NCI-H2029 treated with DMSO at 0.1 percent for 48 hours (cell line): ENCODE measurements around the gene ZNF783.
"Not testable (repeated sequence)": the region's sequence is repeated elsewhere in the genome, so short reads cannot be mapped to it uniquely, and the experiment has no call there.

ENCODE experiments used
- DNase-seq: peaks from one replicate; lab custom pipeline; 2025; lab: John Stamatoyannopoulos, UW

The ZNF783 gene

DNA sequence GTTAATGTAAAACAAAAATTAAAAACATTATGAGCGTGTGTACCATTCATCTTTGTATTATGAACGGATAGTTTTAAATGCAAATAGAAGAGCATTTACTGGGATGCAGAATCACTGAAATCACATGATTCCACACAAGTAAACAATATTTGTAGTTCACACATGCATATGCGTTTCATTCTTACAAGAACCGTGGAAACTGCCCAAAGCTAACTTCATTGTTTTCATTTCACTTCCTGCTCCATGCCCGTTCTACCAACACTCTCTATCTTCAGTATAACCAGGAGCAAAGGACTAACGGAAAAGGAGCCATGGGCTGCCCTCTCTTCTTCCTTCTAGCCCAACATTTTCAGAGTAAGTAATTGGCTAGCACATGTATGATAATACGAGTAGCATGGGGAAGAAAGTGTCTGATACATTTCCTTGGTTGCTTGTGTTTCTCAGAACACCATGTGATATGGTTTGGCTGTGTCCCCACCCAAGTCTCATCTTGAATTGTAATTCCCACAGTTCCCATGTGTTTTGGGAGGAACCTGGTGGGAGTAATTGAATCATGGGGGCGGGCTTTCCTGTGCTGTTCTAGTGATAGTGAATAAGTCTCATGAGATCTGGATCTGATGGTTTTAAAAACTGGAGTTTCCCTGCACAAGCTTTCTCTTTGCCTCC is 38.8 kb downstream of the ZNF783 start:
- DNase-seq = no peak

DNA sequence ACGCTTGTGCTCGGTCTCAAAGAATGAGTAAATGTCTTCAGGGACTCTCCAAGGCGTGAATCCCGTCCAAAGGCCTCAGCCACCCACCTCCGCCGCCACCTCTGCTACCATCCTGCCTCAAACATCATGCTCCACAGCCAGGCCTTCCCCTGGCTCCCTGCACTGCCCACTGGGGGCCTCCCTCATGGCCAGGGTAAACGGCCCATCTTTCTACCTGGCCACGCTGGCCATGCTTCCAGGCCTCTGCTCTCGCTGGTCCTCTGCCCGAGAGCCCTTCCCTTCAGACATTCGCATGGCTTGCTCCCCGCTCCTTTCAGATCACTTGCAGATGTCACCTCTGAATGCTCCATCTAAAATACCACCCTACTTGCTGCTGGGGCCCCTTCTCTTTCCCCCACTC is 40.2 kb downstream of the ZNF783 start:
- no peak for DNase-seq

DNA sequence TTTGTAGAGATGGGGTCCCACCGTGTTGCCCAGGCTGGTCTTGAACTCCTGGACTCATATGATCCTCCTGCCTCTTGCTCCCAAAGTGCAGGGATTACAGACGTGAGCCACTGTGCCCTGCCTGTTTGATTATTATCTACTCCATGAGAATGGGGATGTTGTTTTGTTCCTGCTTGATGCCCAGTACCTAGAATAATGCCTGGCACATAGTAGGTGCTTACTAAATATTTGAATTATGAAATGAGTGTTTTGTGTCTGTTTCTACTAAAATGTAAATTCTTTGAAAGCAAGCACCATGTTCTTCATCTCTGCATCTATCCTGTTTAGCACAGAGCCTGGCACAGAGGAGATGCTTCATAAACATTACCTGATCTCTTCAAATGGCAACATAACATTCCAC is 40.9 kb downstream of the ZNF783 start:
- no peak for DNase-seq

DNA sequence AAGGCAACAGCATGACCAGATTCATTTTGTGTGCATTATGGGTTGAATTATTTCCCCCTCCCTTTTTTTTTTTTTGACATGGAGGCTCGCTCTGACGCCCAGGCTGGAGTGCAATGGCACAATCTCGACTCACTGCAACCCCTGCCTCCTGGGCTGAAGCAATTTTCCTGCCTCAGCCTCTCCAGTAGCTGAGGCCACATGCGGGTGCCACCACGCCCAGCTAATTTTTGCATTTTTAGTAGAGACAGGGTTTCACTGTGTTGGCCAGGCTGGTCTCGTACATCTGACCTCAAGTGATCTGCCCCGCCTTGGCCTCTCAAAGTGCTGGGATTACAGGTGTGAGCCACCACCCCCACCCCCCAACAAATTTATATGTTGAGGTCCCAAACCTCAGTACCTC is 42.0 kb downstream of the ZNF783 start:
- DNase-seq = no peak

DNA sequence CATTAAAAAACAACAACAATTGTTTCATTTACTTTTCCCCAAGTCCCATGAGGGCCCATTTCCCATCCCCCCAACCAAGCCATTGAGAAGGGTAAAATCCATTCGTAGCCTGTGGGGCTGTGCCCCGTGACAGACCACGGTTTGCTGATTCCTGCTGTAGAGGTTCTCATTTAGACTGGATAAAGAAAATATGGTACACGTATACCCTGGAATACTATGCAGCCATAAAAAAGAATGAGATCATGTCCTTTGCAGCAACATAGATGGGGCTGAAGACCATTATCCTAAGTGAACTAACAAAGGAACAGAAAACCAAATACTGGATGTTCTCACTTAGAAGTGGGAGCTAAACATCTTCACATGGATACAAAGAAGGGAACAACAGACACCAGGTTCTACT is 44.9 kb downstream of the ZNF783 start:
- DNase-seq = no peak

DNA sequence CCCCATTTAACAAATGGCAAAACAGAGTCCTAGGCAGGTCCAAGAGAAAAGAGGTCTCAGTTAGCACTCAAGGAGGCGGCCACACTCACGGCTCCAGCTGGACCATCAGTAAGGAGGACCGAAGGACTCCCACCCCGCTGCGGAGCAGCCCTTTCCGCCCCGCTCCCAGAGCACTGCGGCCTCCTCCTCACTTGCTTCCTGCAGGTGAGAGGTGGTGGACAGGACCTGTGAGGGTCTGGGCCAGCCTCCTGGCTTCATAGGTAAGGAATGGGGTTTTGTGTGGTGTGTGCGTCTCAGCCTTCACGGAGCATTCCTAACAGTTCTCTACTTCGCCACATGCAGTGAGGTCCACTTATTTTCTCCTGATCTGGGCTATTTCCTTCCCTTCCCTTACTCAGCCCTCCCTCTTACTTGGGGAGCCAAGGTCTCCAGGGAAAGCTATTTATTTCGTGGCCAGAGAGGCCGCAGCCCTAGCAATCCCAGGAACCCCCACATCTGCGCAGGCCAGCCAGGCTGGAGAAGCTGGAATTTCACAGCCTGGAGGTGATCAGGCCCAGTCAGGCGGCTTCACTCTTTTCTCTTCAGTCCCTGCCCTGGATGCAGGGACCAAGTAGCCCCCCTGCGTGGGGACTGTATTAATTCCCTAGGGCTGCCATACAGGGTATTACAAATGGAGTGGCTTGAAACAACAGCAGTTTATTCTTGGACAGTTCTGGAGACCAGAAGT is 45.9 kb downstream of the ZNF783 start:
- no peak for DNase-seq

DNA sequence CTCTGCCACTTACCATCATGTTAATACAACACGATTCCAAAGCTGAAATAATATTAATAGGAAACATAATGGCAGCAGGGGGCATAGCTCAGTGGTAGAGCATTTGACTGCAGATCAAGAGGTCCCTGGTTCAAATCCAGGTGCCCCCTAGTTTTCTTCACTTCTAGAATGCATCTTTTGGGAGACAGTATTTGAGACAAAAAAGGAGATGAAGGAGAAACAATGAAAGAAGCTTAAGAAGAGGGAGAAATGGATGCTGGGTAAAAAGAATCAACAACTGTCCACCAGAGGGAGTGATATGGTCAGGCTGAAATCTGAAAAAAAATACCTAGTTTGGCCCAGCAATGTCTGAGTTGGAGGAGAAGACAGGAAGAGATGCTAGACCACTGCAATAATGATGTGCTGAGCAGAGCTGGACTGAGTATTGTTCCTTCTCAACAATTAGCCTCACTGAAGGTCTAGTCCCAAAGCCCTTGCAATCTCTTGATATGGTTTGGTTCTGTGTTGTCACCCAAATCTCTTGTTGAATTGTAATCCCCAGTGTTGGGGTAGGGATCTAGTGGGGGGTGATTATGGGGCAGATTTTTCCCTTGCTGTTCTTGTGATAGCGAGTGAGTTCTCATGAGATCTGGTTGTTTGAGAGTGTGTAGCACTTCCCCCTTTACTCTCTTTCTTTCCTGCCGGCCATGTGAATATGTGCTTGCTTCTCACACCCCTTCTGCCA is 48.3 kb downstream of the ZNF783 start:
- DNase-seq = peak; percentile 38

DNA sequence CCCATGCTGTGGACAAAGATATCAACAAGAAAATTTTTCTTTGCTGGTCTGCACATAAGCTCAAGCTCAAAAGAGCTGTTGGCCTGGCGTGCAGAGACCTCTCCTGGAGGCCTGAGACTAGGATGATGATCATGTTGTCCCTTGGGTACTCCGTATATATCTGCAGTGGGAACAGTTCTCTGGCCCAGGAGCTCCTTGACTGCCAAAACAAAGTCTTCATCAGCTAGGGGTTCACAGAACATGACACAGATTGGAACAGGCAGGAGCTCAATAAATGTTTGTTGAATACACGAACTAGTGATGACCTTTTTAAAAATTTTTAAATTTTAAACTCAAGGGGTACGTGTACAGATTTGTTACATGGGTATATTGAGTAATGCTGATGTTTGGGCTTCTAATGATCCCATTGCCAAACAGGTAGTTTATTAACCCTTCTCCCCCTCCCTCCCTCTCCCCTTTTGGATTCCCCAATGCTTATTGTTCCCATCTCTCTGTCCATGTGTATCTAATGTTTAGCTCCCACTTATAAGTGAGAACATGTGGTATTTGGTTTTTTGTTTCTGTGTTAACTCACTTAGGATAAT is 49.1 kb downstream of the ZNF783 start:
- DNase-seq = no peak

DNA sequence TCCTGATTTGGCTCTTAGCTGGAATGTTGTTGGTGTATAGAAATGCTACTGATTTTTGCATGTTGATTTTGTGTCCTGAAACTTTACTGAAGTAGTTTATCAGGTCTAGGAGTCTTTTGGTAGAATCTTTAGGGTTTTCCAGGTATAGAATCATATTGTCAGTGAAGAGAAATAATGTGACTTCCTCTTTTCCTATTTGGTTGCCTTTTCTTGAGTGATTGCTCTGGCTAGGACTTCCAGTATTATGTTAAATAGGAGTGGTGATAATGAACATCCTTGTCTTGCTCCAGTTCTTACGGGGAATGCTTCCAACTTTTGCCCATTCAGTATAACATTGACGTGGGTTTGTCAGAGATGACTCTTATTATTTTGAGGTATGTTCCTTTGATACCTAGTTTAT is 52.0 kb downstream of the ZNF783 start:
- DNase-seq = no peak

DNA sequence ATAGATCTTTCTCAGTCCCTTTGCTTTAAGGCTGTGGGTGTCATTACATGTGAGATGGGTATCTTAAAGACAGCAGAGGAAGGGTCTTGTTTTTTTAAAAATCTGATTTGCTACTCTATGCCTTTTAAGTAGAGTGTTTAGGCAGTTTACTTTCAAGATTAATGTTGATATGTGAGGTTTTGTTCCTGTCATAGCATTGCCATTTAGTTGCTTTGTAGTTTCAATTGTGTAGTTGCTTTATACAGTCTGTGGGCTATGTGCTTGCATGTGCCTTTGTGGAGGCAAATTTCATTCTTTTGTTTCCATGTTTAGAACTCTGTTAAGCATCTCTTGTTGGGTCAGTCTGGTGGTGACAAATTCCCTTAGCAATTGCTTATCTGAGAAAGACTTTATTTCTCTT is 54.6 kb downstream of the ZNF783 start:
- no peak for DNase-seq

DNA sequence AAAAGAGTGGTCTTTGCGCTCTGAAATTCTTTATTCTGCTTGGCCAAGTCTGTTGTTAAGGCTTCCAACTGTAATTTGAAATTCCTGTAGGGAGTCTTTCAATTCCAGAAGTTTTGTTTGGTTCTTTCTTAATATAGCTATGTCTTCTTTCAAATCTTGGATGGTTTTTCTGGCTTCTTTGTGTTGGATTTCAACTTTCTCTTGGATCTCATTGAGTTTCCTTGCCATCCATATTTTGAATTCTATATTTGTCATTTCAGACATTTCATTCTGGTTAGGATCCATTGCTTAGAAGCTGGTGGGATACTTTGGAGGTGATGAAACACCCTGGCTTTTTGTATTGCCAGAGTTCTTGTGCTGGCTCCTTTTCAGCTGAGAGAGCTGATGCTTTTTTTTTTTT is 55.5 kb downstream of the ZNF783 start:
- no peak for DNase-seq

DNA sequence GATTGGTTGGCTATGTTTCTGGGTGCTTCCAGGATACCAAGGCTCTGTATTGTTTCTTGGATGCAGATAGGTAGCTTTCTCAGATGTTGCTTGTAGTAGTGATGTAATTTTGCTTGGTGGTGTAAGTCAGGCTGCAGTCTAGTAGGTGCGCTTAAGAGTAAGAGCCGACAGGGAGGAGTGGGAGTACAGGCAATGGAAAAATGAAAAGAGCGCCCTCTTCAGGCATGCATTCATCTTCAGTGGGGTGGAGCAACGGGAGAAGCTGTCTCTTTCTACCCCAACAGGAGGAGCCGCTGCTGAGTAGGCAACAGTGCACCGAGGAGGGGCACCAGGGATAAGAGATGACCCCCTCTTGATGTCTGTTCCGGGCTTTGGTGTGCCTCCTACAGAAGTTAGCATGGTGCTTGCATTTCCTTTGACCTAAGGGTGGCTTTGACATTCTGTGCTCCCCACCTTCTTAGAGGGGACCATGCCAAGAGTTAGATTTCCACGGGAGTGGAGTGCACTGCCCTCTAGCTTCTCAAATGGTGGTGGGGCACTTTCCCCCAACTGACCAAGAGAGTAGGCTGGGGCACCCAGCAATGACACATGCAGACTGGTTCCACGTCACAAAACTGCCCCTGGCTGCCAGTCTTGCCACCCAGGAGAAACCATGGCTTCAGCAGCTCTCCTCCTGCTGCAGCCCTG is 56.1 kb downstream of the ZNF783 start:
- DNase-seq = no peak

DNA sequence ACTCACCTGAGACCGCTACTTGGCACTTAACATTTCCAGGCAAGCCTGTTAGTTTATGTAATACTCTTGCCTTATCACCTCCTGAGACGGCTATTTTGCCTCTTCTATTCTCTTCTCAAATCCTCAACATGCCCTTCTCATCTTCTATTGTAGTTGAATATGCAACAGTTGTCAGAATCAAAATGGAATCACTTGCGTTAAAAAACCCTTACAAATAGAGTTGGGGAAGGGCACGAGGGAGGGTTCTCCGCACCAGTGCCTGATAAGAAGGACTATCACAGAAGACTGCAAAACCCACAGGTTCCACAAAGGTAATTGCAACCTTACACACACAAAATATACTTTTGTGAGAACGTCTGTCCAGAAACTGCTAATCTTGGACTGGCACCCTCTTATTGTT is 57.4 kb downstream of the ZNF783 start:
- DNase-seq = no peak

DNA sequence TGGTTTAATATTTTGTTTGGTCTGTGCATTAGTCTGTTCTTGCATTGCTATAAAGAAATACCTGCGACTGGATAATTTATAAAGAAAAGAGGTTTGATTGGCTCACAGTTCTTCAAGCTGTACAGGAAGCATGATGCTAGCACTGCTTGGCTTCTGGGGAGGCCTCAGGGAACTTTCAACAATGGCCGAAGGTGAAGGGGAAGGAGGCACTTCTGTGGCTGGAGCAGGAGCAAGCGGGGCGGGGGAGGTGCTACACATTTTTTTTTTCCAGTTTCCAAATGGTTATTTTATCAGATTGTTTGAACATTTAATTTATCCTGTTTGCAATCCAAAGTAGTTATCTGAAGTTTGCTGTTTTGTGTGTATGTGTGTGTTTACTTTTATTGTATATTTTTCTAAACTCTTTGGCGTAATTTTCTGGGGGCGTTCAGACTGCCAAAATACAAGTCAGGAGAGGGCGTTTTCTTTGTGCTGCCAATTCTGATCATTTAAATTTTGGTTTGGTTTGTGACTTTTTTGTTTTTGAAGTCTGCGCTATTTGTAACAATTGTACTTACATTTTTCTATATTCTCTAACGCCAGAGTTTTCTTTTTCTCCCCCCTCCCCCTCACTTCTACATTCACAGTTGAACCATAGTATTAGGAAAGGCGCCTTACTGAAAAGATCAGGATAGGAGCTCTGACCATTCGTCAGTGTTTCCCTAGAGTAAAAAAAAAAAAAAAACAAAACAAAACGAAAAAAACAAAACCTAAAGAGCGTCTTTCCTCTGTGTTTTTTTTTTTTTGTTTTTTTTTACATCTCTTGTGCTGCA is 58.5 kb downstream of the ZNF783 start:
- DNase-seq = no peak

DNA sequence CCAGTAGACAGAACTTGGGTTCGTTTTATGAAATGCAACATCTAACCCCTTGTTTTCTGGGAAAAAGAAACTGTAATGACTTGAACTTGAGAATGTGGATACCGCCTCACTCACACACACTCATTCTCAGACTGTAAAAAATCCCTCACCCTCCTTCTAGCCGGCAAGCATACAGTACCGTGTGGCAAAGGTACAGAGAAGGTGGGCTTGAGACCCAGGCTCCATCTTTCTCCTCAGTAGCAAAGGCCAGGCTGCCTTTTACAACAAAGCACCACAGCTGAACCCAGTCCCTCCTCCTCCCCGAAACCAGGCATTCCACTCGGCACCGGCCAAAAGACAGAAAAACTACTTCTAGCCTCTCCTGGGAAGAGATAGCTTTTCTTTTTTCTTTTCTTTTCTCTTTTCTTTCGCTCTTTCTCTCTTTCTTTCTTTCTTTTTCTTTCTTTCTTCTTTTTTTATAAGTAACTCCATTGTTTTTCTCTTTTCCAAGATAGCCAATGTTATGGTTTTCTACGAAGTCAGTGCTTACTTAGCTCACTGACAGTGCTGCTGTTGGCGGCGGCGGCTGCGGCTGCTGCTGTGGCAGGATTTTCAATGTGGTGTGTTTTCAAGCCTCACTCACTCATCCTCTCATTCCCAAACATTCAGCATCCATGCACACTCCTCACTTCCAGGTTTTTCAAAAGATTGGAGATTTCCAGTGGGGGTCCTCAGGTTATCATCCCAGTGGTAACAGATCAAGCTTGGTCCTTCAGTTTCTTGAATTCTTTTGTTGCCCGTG is 59.3 kb downstream of the ZNF783 start:
- DNase-seq = not testable (repeated sequence)

DNA sequence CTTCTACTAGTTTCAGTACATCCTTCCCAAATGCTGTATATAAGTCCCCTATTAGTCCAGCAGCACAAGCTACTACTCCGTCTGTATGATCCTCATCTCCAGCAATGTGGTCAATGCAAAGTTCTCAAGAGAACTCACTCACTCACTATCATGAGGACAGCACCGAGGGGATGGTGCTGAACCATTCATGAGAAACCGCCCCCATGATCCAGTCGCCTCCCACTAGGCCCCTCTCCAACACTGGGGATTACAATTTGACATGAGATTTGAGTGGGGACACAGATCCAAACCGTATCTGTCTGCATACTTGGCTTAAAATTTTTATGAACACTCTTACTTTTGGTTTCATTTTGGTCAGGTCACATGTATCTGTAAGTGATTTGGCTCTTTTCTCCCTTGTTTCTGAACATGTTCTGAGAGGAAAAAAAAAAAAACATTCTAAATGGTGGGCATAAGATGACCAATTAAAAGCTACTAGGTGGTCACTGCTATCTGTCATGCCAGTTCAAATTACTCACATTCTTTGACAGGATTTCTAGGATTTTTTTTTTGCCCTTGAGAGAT is 60.1 kb downstream of the ZNF783 start:
- DNase-seq = no peak

DNA sequence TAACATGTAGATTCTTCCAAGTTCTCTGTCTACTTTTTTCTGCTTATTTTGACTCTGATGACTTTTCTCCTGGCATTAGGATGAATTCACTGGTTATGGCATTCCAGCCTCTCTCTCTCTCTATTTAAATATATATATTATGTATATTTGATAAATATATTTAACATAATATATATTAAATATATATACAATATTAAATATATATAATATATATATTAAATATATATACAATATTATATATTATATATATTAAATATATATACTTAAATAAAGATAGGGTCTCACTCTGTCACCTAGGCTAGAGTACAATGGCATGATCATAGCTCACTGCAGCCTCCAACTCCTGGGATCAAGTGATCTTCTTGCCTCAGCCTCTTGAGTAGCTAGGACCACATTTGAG is 60.7 kb downstream of the ZNF783 start:
- DNase-seq = no peak

DNA sequence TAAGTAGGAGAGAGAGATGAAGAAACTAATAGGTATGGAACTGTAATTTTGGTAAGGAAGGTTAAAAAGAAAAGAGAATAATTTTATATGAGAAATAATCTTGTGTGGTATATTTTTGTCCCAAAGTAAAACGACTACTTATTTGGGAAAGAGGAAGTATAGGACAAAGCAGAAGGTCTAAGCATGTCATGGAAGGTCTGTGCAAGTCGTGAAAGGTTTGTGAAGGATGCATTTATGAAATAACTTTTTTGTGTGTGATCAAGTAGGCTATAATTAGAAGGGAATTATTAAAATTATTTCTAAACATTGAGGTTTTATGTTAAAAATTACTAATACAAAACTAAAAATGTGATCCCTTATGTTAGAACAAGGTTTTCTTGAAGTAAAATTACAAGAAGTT is 63.3 kb downstream of the ZNF783 start:
- DNase-seq = no peak

DNA sequence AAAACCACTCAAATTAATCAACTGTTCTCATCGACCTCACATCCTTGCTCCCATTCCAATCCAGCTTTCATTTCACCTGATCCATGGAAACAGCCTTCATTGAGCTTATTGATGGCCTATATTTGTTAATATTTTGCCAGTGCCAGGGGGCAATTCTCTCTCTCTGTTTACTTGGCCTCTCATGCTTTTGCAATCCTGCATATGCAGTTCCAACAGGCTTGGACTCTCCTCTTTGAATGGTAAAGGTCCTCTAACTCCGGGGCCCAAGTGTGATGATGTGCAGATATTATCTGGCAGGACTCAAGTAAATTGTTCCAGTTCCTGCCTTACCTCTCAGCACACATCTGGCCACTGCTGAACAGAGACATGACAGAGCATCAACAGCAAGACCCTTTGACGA is 67.3 kb downstream of the ZNF783 start:
- no peak for DNase-seq

DNA sequence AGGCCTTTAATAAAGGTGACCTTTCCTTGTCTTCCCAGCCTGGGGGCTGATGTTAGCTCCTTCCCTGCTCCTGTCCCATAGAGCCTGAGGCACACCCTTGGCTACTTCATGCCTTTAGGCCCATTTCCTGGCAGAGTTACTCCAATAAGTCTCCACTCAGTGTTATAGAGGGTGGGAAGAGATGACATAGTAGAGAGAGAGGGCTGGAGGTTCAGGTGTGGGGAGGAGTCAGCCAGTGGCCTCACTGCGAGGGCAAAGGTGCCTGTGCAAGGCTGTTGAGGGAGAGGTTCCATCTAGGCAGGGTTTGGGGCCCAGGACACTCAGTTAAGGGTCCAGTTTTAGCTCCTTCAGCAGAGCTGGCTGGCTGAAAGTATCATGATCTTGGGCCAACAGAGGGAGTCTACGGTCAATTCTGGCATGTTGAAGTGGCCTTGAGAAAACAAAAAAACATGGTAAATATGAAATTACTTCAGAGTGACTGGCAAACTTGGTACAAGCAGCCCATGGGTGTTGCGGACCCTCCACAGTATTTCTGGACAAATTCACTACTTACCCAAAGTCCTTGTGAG is 67.9 kb downstream of the ZNF783 start:
- DNase-seq = no peak
